Small intestine (tissue), 7 donors: ENCODE data around the gene CPSF2. TPM values are rescaled to one million over a fixed set of nuclear protein-coding genes. Genes with fewer than 3 reads are reported as not detected.

Experiments used
- DNase-seq, 2 donors: peaks; one replicate each; pipeline versions ENCODE4 v3.0.0 to v3.0.0-alpha.2; 2013
- FAIRE-seq: peaks from 2 replicates; lab custom pipeline; 2012; peaks lifted over from hg19 to GRCh38; lab: Jason Lieb, UNC
- H3K27ac ChIP-seq, 3 donors: one replicate each; pipeline ENCODE4 v1.5.1; 2013; ENCODE audit warnings: low read length in 2 of 3, mild to moderate bottlenecking in 2 of 3, control low read depth in 1 of 3, inconsistent platforms in 1 of 3, low read depth in 1 of 3, moderate library complexity in 1 of 3
- H3K27me3 ChIP-seq, 3 donors: one replicate each; pipeline ENCODE4 v1.6.1; 2013; ENCODE audit warnings: low read length in 3 of 3, inconsistent platforms in 1 of 3; ENCODE audit not compliant: control insufficient read depth in 3 of 3, insufficient read depth in 3 of 3
- H3K36me3 ChIP-seq, 3 donors: one replicate each; pipeline ENCODE4 v1.6.1; 2013; ENCODE audit warnings: low read length in 3 of 3, inconsistent platforms in 1 of 3, low read depth in 1 of 3, mild to moderate bottlenecking in 1 of 3, moderate library complexity in 1 of 3; ENCODE audit not compliant: control insufficient read depth in 3 of 3, insufficient read depth in 2 of 3
- H3K4me1 ChIP-seq, 3 donors: one replicate each; pipeline ENCODE4 v1.6.1; 2013; ENCODE audit warnings: low read length in 2 of 3, inconsistent platforms in 1 of 3, low read depth in 1 of 3, mild to moderate bottlenecking in 1 of 3, moderate library complexity in 1 of 3; ENCODE audit not compliant: control insufficient read depth in 3 of 3, insufficient read depth in 2 of 3
- H3K4me3 ChIP-seq, 3 donors: one replicate each; pipeline ENCODE4 v1.5.1; 2013; ENCODE audit warnings: low read length in 3 of 3, control low read depth in 1 of 3, inconsistent platforms in 1 of 3, low read depth in 1 of 3, mild to moderate bottlenecking in 1 of 3, moderate library complexity in 1 of 3
- H3K9me3 ChIP-seq, 2 donors: one replicate each; pipeline ENCODE4 v1.6.1; 2013; ENCODE audit warnings: low read depth in 1 of 2, low read length in 1 of 2; ENCODE audit not compliant: control insufficient read depth in 2 of 2, insufficient read depth in 1 of 2
- WGBS, 3 donors: extraction: QIAGEN DNeasy Blood & Tissue Kit; methylation state at CpG; one replicate each; pipeline ENCODE4 v1.1.7; 2013; 5-methylcytosine and 5-hydroxymethylcytosine counted together
- polyA plus RNA-seq, 4 donors: library from polyadenylated mRNA; stranded (reverse) in 3 of 4; unstranded in 1 of 4; fragments of 200-250 nt in 3 of 4; fragments of 120-200 nt in 1 of 4; gene quantifications; one replicate each; pipeline versions ENCODE4 v1.2.1 to v1.2.3, GENCODE V29; 2013
- donor health status: healthy with polysubstance abuse.
- donor health status: control.
- donor health status: control.
- donor health status: Bipolar disorder and iron deficiency.
- donor health status: healthy.

Gene CPSF2
- polyA plus RNA-seq, 4 donors, result 5.8 to 28.4 (median 14.0) TPM

DNA sequence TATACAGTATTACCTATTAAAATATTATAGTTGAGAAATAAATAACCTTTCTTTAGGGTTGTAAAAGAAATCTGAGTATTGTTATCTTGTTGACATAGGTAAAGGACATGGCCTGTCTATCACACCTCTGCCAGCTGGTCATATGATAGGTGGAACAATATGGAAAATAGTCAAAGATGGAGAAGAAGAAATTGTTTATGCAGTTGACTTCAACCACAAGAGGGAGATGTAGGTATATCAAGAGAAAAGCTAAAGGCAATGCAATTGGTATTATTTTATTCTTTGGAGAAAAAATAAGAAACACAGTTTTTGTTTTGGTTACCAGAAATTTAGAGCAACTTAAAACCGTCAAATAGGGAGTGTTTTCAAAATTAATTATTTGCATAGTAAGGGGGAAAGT, 13.5 kb downstream of the CPSF2 start:
- Histone ChIP-seq H3K27ac (no peak overlapping the region), H3K9me3 (no peaks in the 10 kb centered on the region), H3K4me1 (no peaks in the 10 kb centered on the region), H3K36me3 (peaks cover 4 to 37% (median 10%) of the 10 kb centered on the region in 3 donors), H3K4me3 (no peak overlapping the region), H3K27me3 (no peaks in the 10 kb centered on the region)
- FAIRE-seq, result no peak
- DNase-seq, result peak; percentile 34 to 44
- 58 to 74% (median 66%) methylated on average over 1 of the region's 1 CpG for WGBS, 3 donors

GRCh38 chr14:92143309-92143708, 21.5 kb downstream of the CPSF2 start:
- H3K9me3 ChIP-seq, result no peaks in the 10 kb centered on the region
- no peak overlapping the region for H3K27ac ChIP-seq
- H3K36me3 ChIP-seq, result peaks cover 15 to 29% (median 18%) of the 10 kb centered on the region in 3 donors
- WGBS, 3 donors, result 71 to 90% (median 80%) methylated on average over 4 of the region's 4 CpGs
- H3K4me1 ChIP-seq, result no peaks in the 10 kb centered on the region
- H3K27me3 ChIP-seq, result no peaks in the 10 kb centered on the region
- no peak for DNase-seq
- no peak overlapping the region for H3K4me3 ChIP-seq
- no peak for FAIRE-seq

- no peak for FAIRE-seq
- no peak overlapping the region for H3K27ac ChIP-seq
- H3K4me3 ChIP-seq, result no peak overlapping the region
- 91 to 93% (median 91%) methylated on average over 3 of the region's 3 CpGs for WGBS, 3 donors
- no peaks in the 10 kb centered on the region for H3K27me3 ChIP-seq
- H3K4me1 ChIP-seq, result no peaks in the 10 kb centered on the region
- no peaks in the 10 kb centered on the region for H3K9me3 ChIP-seq
- H3K36me3 ChIP-seq, result peaks cover 16 to 26% (median 18%) of the 10 kb centered on the region in 3 donors
- DNase-seq, result no peak
Observed at GRCh38 chr14:92143962-92144361, 22.2 kb downstream of the CPSF2 start.

DNA sequence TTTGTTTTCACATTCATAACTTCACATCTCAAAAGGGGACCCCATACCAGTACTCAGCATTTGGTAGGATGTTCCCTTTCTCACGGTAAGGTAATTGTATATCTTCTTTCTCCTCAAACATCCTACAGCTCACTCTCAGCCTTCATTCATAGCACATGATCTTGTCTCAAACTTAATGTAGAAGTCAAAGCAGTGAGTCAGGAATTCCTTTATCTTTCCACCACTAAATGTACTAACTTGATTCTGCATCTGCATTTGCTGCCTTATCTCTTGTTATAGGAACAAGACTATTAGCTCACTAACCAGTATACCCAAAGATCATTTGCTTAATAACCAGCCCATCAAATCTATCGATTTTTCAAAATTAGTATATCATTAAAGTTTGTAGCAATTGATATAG, 22.9 kb downstream of the CPSF2 start:
- no peaks in the 10 kb centered on the region for H3K27me3 ChIP-seq
- FAIRE-seq (no peak), DNase-seq (no peak)
- H3K36me3 ChIP-seq, result peaks cover 18 to 25% (median 18%) of the 10 kb centered on the region in 3 donors
- H3K27ac ChIP-seq, result no peak overlapping the region
- WGBS, 3 donors, result 84 to 91% (median 90%) methylated on average over 2 of the region's 2 CpGs
- H3K4me3 ChIP-seq, result no peak overlapping the region
- no peaks in the 10 kb centered on the region for H3K4me1 ChIP-seq
- no peaks in the 10 kb centered on the region for H3K9me3 ChIP-seq

DNA sequence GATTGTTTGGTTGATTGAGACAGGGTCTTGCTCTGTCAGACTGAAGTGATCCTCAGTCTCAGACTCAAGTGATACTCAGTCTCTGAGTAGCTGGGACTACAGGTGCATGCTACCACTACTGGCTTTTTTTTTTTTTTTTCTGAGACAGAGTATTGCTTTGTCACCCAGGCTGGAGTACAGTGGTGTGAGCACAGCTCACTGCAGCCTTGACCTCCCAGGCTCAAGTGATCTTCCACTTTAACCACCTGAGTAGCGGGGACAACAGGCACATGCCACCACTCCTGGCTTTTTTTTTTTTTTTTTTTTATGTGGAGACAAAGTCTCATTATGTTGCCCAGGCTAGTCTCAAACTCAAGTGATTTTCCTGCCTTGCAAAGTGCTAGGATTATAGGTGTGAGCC, 31.8 kb downstream of the CPSF2 start:
- H3K27ac ChIP-seq, result no peak overlapping the region
- no peaks in the 10 kb centered on the region for H3K27me3 ChIP-seq
- 95 to 100% (median 100%) methylated on average over 1 of the region's 1 CpG for WGBS, 3 donors
- no peaks in the 10 kb centered on the region for H3K9me3 ChIP-seq
- FAIRE-seq, result no peak
- no peaks in the 10 kb centered on the region for H3K4me1 ChIP-seq
- DNase-seq, result no peak
- H3K4me3 ChIP-seq, result no peak overlapping the region
- peaks cover 8 to 38% (median 10%) of the 10 kb centered on the region in 3 donors for H3K36me3 ChIP-seq

DNA sequence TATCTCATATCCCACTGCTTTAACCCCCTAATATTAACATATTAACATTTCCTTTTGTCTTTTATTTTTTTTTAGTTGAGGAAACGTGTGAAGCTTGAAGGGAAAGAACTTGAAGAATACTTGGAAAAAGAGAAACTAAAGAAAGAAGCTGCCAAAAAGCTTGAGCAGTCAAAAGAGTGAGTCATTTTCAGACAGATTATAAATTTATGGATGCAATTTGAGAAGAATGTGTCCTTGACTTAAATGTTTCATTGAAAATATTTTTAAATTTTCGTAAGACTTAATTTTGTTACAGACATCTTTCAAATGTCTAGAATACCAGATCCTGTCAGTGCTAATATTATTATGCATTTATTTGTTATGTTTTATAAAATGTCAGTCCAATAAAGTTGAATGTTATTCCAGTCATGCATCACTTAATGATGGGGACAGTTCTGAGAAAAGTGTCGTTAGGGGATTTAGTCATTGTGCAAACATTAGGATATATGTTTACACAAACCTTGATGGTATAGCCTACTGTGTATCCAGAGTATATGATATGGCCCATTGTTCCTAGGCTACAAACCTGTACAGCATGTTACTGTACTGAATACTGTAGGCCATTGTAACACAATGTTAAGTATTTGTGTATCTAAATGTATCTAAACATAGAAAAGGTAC, 32.6 kb downstream of the CPSF2 start:
- no peak for FAIRE-seq
- H3K4me1 ChIP-seq, result no peaks in the 10 kb centered on the region
- no peaks in the 10 kb centered on the region for H3K9me3 ChIP-seq
- H3K4me3 ChIP-seq, result no peak overlapping the region
- 67 to 74% (median 72%) methylated on average over 3 of the region's 3 CpGs for WGBS, 3 donors
- H3K27me3 ChIP-seq, result no peaks in the 10 kb centered on the region
- no peak overlapping the region for H3K27ac ChIP-seq
- H3K36me3 ChIP-seq, result peaks cover 6 to 37% (median 13%) of the 10 kb centered on the region in 3 donors
- no peak for DNase-seq

GRCh38 chr14:92160619-92161018, 38.9 kb downstream of the CPSF2 start:
- H3K36me3 ChIP-seq, result peaks cover 10 to 20% (median 15%) of the 10 kb centered on the region in 3 donors
- no peaks in the 10 kb centered on the region for H3K27me3 ChIP-seq
- peak overlapping the region in 1 of 3 donors; percentile 24 for H3K27ac ChIP-seq
- DNase-seq (no peak), FAIRE-seq (no peak)
- no peaks in the 10 kb centered on the region for H3K4me1 ChIP-seq
- H3K4me3 ChIP-seq, result no peak overlapping the region
- no peaks in the 10 kb centered on the region for H3K9me3 ChIP-seq
- 52 to 73% (median 64%) methylated on average over 4 of the region's 4 CpGs for WGBS, 3 donors

GRCh38 chr14:92161521-92161920, 39.8 kb downstream of the CPSF2 start:
- WGBS, 3 donors, result 70 to 84% (median 80%) methylated on average over 3 of the region's 3 CpGs

GRCh38 chr14:92164958-92165357, 43.2 kb downstream of the CPSF2 start:
- peaks cover 4 to 14% (median 14%) of the 10 kb centered on the region in 3 donors for H3K36me3 ChIP-seq
- no peak overlapping the region for H3K27ac ChIP-seq
- no peaks in the 10 kb centered on the region for H3K27me3 ChIP-seq
- no peak for FAIRE-seq
- no peak overlapping the region for H3K4me3 ChIP-seq
- DNase-seq, result no peak
- H3K4me1 ChIP-seq, result no peaks in the 10 kb centered on the region
- WGBS, 3 donors, result 99% methylated on average over 2 of the region's 2 CpGs
- peaks cover 0 to 4% of the 10 kb centered on the region in 2 donors for H3K9me3 ChIP-seq

More at GRCh38 chr14:92161521-92161920, 39.8 kb downstream of the CPSF2 start:
- no peaks in the 10 kb centered on the region for H3K27me3 ChIP-seq
- DNase-seq, result no peak
- H3K36me3 ChIP-seq, result peaks cover 10 to 18% (median 18%) of the 10 kb centered on the region in 3 donors
- peaks cover 0 to 4% of the 10 kb centered on the region in 2 donors for H3K9me3 ChIP-seq
- FAIRE-seq, result no peak
- no peak overlapping the region for H3K4me3 ChIP-seq
- H3K4me1 ChIP-seq, result no peaks in the 10 kb centered on the region
- no peak overlapping the region for H3K27ac ChIP-seq
